OCI-LY1 (cell line): ENCODE data around the gene ZC3H10.
A peak's percentile ranks its signal among the peaks of the same experiment; 100 is the strongest.

Experiments used
- H2AFZ ChIP-seq: fragments of 200-600 bp; sonication (generic), shearing (Covaris generic); 2 replicates; pipeline ENCODE4 v1.6.0; 2014; ENCODE audit warnings: antibody characterized with exemption, mild to moderate bottlenecking, low read length
- H3F3A ChIP-seq: fragments of 200-600 bp; sonication (generic), shearing (Covaris generic); 2 replicates; pipeline ENCODE4 v1.6.0; 2014; ENCODE audit warnings: mild to moderate bottlenecking, antibody characterized with exemption, low read length, moderate library complexity; ENCODE audit not compliant: insufficient read depth
- H3K27ac ChIP-seq: fragments of 200-600 bp; sonication (generic); 2 replicates; pipeline ENCODE4 v1.5.1; 2014; ENCODE audit warnings: low read length, mixed run types, mild to moderate bottlenecking, low read depth; ENCODE audit not compliant: poor library complexity, severe bottlenecking
- H3K27me3 ChIP-seq: fragments of 200-600 bp; sonication (generic); 2 replicates; pipeline ENCODE4 v1.6.0; 2014; ENCODE audit warnings: antibody characterized with exemption, mild to moderate bottlenecking, low read length, moderate library complexity; ENCODE audit not compliant: insufficient read depth
- H3K36me3 ChIP-seq: fragments of 200-600 bp; sonication (generic); 2 replicates; pipeline ENCODE4 v1.6.1; 2014; ENCODE audit warnings: mild to moderate bottlenecking, antibody characterized with exemption, low read length, moderate library complexity, mixed read lengths; ENCODE audit not compliant: insufficient read depth
- H3K4me1 ChIP-seq: fragments of 200-600 bp; sonication (generic); 2 replicates; pipeline ENCODE4 v1.5.1; 2014; ENCODE audit warnings: mild to moderate bottlenecking, low read length, moderate library complexity; ENCODE audit not compliant: insufficient read depth, severe bottlenecking
- H3K4me2 ChIP-seq: fragments of 200-600 bp; sonication (generic), shearing (Covaris generic); 2 replicates; pipeline ENCODE4 v1.6.1; 2014; ENCODE audit warnings: low read length
- H3K4me3 ChIP-seq: fragments of 200-600 bp; sonication (generic); 2 replicates; pipeline ENCODE4 v1.5.1; 2014; ENCODE audit warnings: low read length, low read depth, mild to moderate bottlenecking, mixed read lengths; ENCODE audit not compliant: poor library complexity, severe bottlenecking
- H3K79me2 ChIP-seq: fragments of 200-600 bp; shearing (Covaris generic); 2 replicates; pipeline ENCODE4 v1.6.1; 2016; ENCODE audit warnings: mixed run types, low read length, mixed read lengths; ENCODE audit not compliant: insufficient read depth
- H3K9ac ChIP-seq: fragments of 200-600 bp; sonication (generic), shearing (Covaris generic); 2 replicates; pipeline ENCODE4 v1.6.1; 2014; ENCODE audit warnings: mild to moderate bottlenecking, low read length, mixed read lengths
- H3K9me2 ChIP-seq: fragments of 200-600 bp; sonication (generic), shearing (Covaris generic); 2 replicates; pipeline ENCODE4 v1.6.1; 2014; ENCODE audit warnings: low read depth, mild to moderate bottlenecking, low read length, mixed read lengths
- H3K9me3 ChIP-seq: fragments of 200-600 bp; shearing (Covaris generic); 2 replicates; pipeline ENCODE4 v1.6.1; 2014; ENCODE audit warnings: low read length, mixed read lengths
- H4K20me1 ChIP-seq: fragments of 200-600 bp; sonication (generic), shearing (Covaris generic); 2 replicates; pipeline ENCODE4 v1.6.0; 2016; ENCODE audit warnings: mild to moderate bottlenecking, low read length; ENCODE audit not compliant: insufficient read depth
- CTCF ChIP-seq: fragments of 200-600 bp; sonication (generic), shearing (Covaris generic); IDR thresholded peaks from 2 replicates; pipeline ENCODE4 v1.5.1; 2017; ENCODE audit warnings: mild to moderate bottlenecking, antibody characterized with exemption, low read length, moderate library complexity, mixed read lengths
- EZH2 ChIP-seq: fragments of 200-600 bp; sonication (generic), shearing (Covaris generic); IDR thresholded peaks from 2 replicates; pipeline ENCODE4 v1.8.0; 2017; ENCODE audit warnings: borderline replicate concordance, mixed run types, mild to moderate bottlenecking, antibody characterized with exemption, low read length, moderate library complexity, mixed read lengths

Gene ZC3H10

GRCh38 chr12:56152132-56152755 lies 34.2 kb downstream of the ZC3H10 start, which contains the start of gene MYL6B:
Gene MYL6B, plus strand, starts transcription at chr12:56152587. Its CDS starts 1,332 bp downstream, at chr12:56153919.
- H3K9me3 ChIP-seq: no peaks in the 10 kb centered on the region
- H3K27ac ChIP-seq: peak within 1 kb of the TSS; percentile 91
- H3K9ac ChIP-seq: peak within 1 kb of the TSS; percentile 88
- H3K36me3 ChIP-seq: peaks cover 6% of the 10 kb centered on the region; the same call in 1 of the 2 replicates
- H3K79me2 ChIP-seq: no peaks in the 10 kb centered on the region
- H4K20me1 ChIP-seq: no peaks in the 10 kb centered on the region
- H3F3A ChIP-seq: no peaks in the 10 kb centered on the region
- H3K4me1 ChIP-seq: peaks cover 36% of the 10 kb centered on the region
- TF ChIP-seq EZH2 (no peak), CTCF (no peak)
- peak within 1 kb of the TSS; percentile 77 for H3K4me3 ChIP-seq
- H3K4me2 ChIP-seq: peak within 1 kb of the TSS; percentile 91
- no peaks in the 10 kb centered on the region for H3K9me2 ChIP-seq
- H3K27me3 ChIP-seq: no peaks in the 10 kb centered on the region
- peak within 1 kb of the TSS; percentile 24; the same call in 1 of the 2 replicates for H2AFZ ChIP-seq

- peak overlapping the region; percentile 91 for H3K27ac ChIP-seq
- no peaks in the 10 kb centered on the region for H3K9me3 ChIP-seq
- no peaks in the 10 kb centered on the region for H3K9me2 ChIP-seq
- H3K27me3 ChIP-seq: no peaks in the 10 kb centered on the region
- H3F3A ChIP-seq: no peaks in the 10 kb centered on the region
- peak overlapping the region; percentile 77 for H3K4me3 ChIP-seq
- H3K9ac ChIP-seq: peak overlapping the region; percentile 88
- H3K4me1 ChIP-seq: peaks cover 41% of the 10 kb centered on the region
- H3K36me3 ChIP-seq: peaks cover 6% of the 10 kb centered on the region; the same call in 1 of the 2 replicates
- TF ChIP-seq EZH2 (no peak), CTCF (no peak)
- H2AFZ ChIP-seq: no peak overlapping the region
- peak overlapping the region; percentile 91 for H3K4me2 ChIP-seq
- H3K79me2 ChIP-seq: no peaks in the 10 kb centered on the region
- H4K20me1 ChIP-seq: no peaks in the 10 kb centered on the region
Measured at GRCh38 chr12:56152756-56153677, 35.0 kb downstream of the ZC3H10 start.

- no peaks in the 10 kb centered on the region for H4K20me1 ChIP-seq
- H3K9me2 ChIP-seq: no peaks in the 10 kb centered on the region
- H3K27ac ChIP-seq: peak overlapping the region; percentile 91
- H3K4me1 ChIP-seq: peaks cover 41% of the 10 kb centered on the region
- TF ChIP-seq CTCF: no peak
- no peak for TF ChIP-seq EZH2
- no peaks in the 10 kb centered on the region for H3K27me3 ChIP-seq
- H3K4me3 ChIP-seq: peak overlapping the region; percentile 77
- peaks cover 6% of the 10 kb centered on the region; the same call in 1 of the 2 replicates for H3K36me3 ChIP-seq
- no peaks in the 10 kb centered on the region for H3F3A ChIP-seq
- H2AFZ ChIP-seq: no peak overlapping the region
- peak overlapping the region; percentile 91 for H3K4me2 ChIP-seq
- peaks cover 4% of the 10 kb centered on the region for H3K79me2 ChIP-seq
- H3K9ac ChIP-seq: peak overlapping the region; percentile 88; the same call in 1 of the 2 replicates
- no peaks in the 10 kb centered on the region for H3K9me3 ChIP-seq
Measured at GRCh38 chr12:56153678-56154065, 35.6 kb downstream of the ZC3H10 start.
